ENCODE results near the gene THAP11. TPM values are rescaled to one million over a fixed set of nuclear protein-coding genes. Genes with fewer than 3 reads are reported as not detected.

The THAP11 gene
- polyA plus RNA-seq, 3 donors: 17.6 to 84.2 (median 52.5) TPM

DNA sequence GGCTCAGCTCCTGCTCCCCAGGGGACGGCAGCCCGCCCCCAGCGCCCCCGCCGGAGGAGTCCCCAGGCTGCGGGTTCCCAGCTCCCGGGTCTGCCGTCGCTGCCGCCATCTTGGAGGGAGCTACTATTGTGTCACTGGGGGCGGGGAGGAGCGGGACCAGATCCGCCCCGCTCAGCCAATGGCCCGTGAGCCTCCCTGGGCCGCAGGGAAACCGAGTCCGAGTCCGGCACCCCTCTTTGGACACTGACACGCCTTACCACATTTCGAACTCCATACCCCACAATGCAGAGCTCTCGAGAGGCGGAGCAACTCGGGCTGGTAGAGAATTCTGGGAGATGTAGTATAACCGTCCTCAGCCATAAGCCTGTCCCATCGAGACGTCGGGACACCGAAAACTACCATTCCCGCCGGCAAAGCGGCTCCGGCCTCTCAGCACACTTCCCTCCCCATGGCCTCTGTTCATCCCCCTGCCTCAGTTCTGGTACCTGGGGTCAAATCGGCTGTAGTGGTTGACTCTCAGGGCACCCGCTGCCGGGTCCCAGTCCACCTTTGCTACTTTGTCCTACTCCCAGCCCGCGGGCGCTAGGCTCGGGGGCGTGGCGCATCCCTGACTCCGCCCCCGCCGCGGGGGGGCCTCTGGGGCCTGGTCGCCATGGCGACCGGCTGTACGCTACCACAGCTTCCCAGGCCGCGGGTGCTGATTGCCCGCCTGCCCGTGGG is 35.5 kb upstream of the THAP11 start, which contains the start of the genes RANBP10 and TSNAXIP1:
TSS of gene RANBP10 (minus strand) at position 133 of the 720 bp plus-strand sequence. CDS start at position 109, 24 bp downstream.
TSS of gene TSNAXIP1 (plus strand) at position 462 of the 720 bp plus-strand sequence. CDS start 261 bp downstream, outside the sequence.
- peaks cover 3 to 20% of the 10 kb centered on the region in 2 donors for H3K36me3 ChIP-seq (replicated peaks in 1 of 2; ENCODE audit: control insufficient read depth in 1 of 2, insufficient read depth in 2 of 2, low read length in 2 of 2)
- peaks cover 28% of the 10 kb centered on the region for H3K4me1 Mint-ChIP-seq
- H3K79me2 ChIP-seq (ENCODE audit: insufficient read depth, low read length): peaks cover 43% of the 10 kb centered on the region
- intact Hi-C loops (cut with micrococcal nuclease): loop anchor here (1.0 to 10.0 kb wide), 5 partner anchors 40 to 142 kb away; partner anchors contain the start of genes C16orf86 (in 2 of the 2), ENKD1 (in 2 of the 2), NUTF2 (in 2 of the 2) and ACD (in 1 of the 2)
- H3K27me3 Mint-ChIP-seq (ENCODE audit: low read depth in 3 of 3): peaks cover under 1 to 2% (median 2%) of the 10 kb centered on the region in 3 donors
- no peaks in the 10 kb centered on the region for H3K9me3 ChIP-seq (replicated peaks in 1 of 2; ENCODE audit: control insufficient read depth in 1 of 2, insufficient read depth in 1 of 2, low read length in 2 of 2)
- DNase-seq: peak; percentile 98 to 99 (median 99)
- 1% methylated on average over 44 of the region's 54 CpGs for WGBS (ENCODE audit: insufficient coverage)
- peak within 1 kb of the TSS; percentile 30 to 92 for H3K27ac ChIP-seq (ENCODE audit: low read depth in 1 of 2, low read length in 2 of 2)
- peaks cover 22 to 34% of the 10 kb centered on the region in 2 donors for H3K4me1 ChIP-seq (ENCODE audit: control insufficient read depth in 1 of 2, insufficient read depth in 2 of 2, low read length in 2 of 2)
- H3K9ac ChIP-seq (ENCODE audit: insufficient read depth, low read length, poor library complexity, severe bottlenecking): peak within 1 kb of the TSS; percentile 90
- H3K36me3 Mint-ChIP-seq: peaks cover 14 to 28% of the 10 kb centered on the region in 2 donors
- TF ChIP-seq, protein P1, sequence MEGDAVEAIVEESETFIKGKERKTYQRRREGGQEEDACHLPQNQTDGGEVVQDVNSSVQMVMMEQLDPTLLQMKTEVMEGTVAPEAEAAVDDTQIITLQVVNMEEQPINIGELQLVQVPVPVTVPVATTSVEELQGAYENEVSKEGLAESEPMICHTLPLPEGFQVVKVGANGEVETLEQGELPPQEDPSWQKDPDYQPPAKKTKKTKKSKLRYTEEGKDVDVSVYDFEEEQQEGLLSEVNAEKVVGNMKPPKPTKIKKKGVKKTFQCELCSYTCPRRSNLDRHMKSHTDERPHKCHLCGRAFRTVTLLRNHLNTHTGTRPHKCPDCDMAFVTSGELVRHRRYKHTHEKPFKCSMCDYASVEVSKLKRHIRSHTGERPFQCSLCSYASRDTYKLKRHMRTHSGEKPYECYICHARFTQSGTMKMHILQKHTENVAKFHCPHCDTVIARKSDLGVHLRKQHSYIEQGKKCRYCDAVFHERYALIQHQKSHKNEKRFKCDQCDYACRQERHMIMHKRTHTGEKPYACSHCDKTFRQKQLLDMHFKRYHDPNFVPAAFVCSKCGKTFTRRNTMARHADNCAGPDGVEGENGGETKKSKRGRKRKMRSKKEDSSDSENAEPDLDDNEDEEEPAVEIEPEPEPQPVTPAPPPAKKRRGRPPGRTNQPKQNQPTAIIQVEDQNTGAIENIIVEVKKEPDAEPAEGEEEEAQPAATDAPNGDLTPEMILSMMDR (IDR thresholded peaks at IDR 0.05): no peak
- peak within 1 kb of the TSS; percentile 73 to 96 (median 94) for H3K27ac Mint-ChIP-seq
- no peaks in the 10 kb centered on the region for H3K27me3 ChIP-seq (ENCODE audit: control insufficient read depth in 2 of 2, insufficient read depth in 2 of 2, low read length in 2 of 2)
- H3K9me3 Mint-ChIP-seq: peaks cover 0 to 2% (median 0%) of the 10 kb centered on the region in 7 donors
- peak within 1 kb of the TSS; percentile 84 to 94 for H3K4me3 Mint-ChIP-seq
- peak within 1 kb of the TSS; percentile 99 for H2AFZ ChIP-seq (ENCODE audit: insufficient read depth, low read depth, low read length, poor library complexity, severe bottlenecking)
- H3K4me2 ChIP-seq (replicated peaks; ENCODE audit: extremely low read depth, low read length, poor library complexity, severe bottlenecking): peak within 1 kb of the TSS; percentile 100
- peaks cover 8% of the 10 kb centered on the region for H4K20me1 ChIP-seq (ENCODE audit: insufficient read depth, low read length)
- peak within 1 kb of the TSS; percentile 76 to 97 (median 84) for H3K4me3 ChIP-seq (replicated peaks in 1 of 3; ENCODE audit: low read depth in 2 of 3, low read length in 3 of 3)

DNA sequence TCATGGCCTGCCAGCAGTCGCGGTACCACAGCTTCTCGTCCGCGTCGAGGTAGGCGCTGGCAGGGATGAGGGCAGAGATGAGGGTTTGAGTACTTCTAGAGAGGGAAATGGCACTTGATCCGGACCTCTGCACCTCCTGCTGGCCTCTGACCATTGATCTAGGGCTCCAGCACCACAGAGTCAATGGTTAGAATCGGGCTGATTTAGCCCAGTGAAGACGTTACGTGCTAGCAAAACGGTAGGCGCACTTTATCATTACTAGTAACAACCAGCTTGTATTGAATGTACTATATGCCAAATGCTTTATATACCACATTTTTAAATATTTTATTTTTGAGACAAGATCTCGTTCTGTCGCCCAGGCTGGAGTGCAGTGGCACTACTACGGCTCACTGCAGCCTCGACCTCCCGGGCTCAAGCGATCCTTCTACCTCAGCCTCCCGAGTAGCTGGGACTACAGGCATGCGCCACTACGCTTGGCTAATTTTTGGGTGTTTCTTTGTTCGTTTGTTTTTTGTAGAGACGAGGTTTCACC is 34.9 kb upstream of the THAP11 start:
- Histone ChIP-seq H2AFZ (ENCODE audit: insufficient read depth, low read depth, low read length, poor library complexity, severe bottlenecking) (peak overlapping the region; percentile 99), H3K27ac (ENCODE audit: low read depth in 1 of 2, low read length in 2 of 2) (peak overlapping the region in 1 of 2 donors; percentile 92), H3K9me3 (replicated peaks in 1 of 2; ENCODE audit: control insufficient read depth in 1 of 2, insufficient read depth in 1 of 2, low read length in 2 of 2) (no peaks in the 10 kb centered on the region), H3K79me2 (ENCODE audit: insufficient read depth, low read length) (peaks cover 38% of the 10 kb centered on the region), H3K27me3 (ENCODE audit: control insufficient read depth in 2 of 2, insufficient read depth in 2 of 2, low read length in 2 of 2) (no peaks in the 10 kb centered on the region), H4K20me1 (ENCODE audit: insufficient read depth, low read length) (peaks cover 1% of the 10 kb centered on the region), H3K36me3 (replicated peaks in 1 of 2; ENCODE audit: control insufficient read depth in 1 of 2, insufficient read depth in 2 of 2, low read length in 2 of 2) (peaks cover 3 to 14% of the 10 kb centered on the region in 2 donors), H3K4me2 (replicated peaks; ENCODE audit: extremely low read depth, low read length, poor library complexity, severe bottlenecking) (peak overlapping the region; percentile 100), H3K9ac (ENCODE audit: insufficient read depth, low read length, poor library complexity, severe bottlenecking) (peak overlapping the region; percentile 90), H3K4me1 (ENCODE audit: control insufficient read depth in 1 of 2, insufficient read depth in 2 of 2, low read length in 2 of 2) (peaks cover 22 to 34% of the 10 kb centered on the region in 2 donors), H3K4me3 (replicated peaks in 1 of 3; ENCODE audit: low read depth in 2 of 3, low read length in 3 of 3) (peak overlapping the region; percentile 52 to 97 (median 84))
- H3K27ac Mint-ChIP-seq: peak overlapping the region in 6 of 7 donors; percentile 10 to 96 (median 94)
- TF ChIP-seq, protein P1 (IDR thresholded peaks at IDR 0.05): no peak
- H3K36me3 Mint-ChIP-seq: peaks cover 9 to 22% of the 10 kb centered on the region in 2 donors
- no peak for DNase-seq
- peaks cover 0 to 2% (median 0%) of the 10 kb centered on the region in 7 donors for H3K9me3 Mint-ChIP-seq
- WGBS (ENCODE audit: insufficient coverage): 82% methylated on average over 11 of the region's 24 CpGs
- peaks cover 24% of the 10 kb centered on the region for H3K4me1 Mint-ChIP-seq
- H3K4me3 Mint-ChIP-seq: peak overlapping the region; percentile 84 to 94
- intact Hi-C loops (cut with micrococcal nuclease): loop anchor here (1.0 to 10.0 kb wide), 5 partner anchors 39 to 142 kb away; partner anchors contain the start of genes C16orf86 (in 2 of the 2), ENKD1 (in 2 of the 2), NUTF2 (in 2 of the 2) and ACD (in 1 of the 2)
- H3K27me3 Mint-ChIP-seq (ENCODE audit: low read depth in 3 of 3): peaks cover 2% of the 10 kb centered on the region in 3 donors
